H1 (cell line): ENCODE results near the gene THAP7.
A peak's percentile ranks its signal among the peaks of the same experiment; 100 is the strongest.

Experiments used
- CEBPB ChIP-seq: IDR thresholded peaks from 2 replicates; pipeline ENCODE4 v1.6.1; 2012; ENCODE audit warnings: low read depth, low read length
- CTCF ChIP-seq, 3 experiments: IDR thresholded peaks; 1 replicate in 2 of 3; 2 replicates in 1 of 3; pipeline versions ENCODE4 v1.5.1 to v1.6.1; 2011; ENCODE audit warnings: low read length in 3 of 3, mild to moderate bottlenecking in 3 of 3, inconsistent platforms in 2 of 3, low read depth in 1 of 3, moderate library complexity in 1 of 3; ENCODE audit not compliant: insufficient read depth in 1 of 3; ENCODE audit errors: control extremely low read depth in 1 of 3
- EP300 ChIP-seq, 2 experiments: IDR thresholded peaks; 1 replicate in 1 of 2; 2 replicates in 1 of 2; pipeline ENCODE4 v1.6.1; 2011 to 2012; ENCODE audit warnings: low read depth in 2 of 2, low read length in 2 of 2, mild to moderate bottlenecking in 2 of 2, borderline replicate concordance in 1 of 2, inconsistent platforms in 1 of 2, moderate library complexity in 1 of 2
- JUN ChIP-seq: IDR thresholded peaks from 2 replicates; pipeline ENCODE4 v1.6.1; 2011; ENCODE audit warnings: low read depth, mild to moderate bottlenecking, improper control_type of control experiment, low read length
- MAX ChIP-seq: IDR thresholded peaks from 2 replicates; pipeline ENCODE4 v1.6.1; 2012; ENCODE audit warnings: inconsistent platforms
- POLR2A ChIP-seq, 2 experiments: IDR thresholded peaks; 1 replicate in 1 of 2; 2 replicates in 1 of 2; pipeline ENCODE4 v1.6.1; 2011; ENCODE audit warnings: low read depth in 2 of 2, low read length in 2 of 2, mild to moderate bottlenecking in 2 of 2; ENCODE audit errors: control extremely low read depth in 1 of 2
- RAD21 ChIP-seq, 2 experiments: IDR thresholded peaks in 1 of 2; conservative IDR thresholded peaks in 1 of 2; 2 replicates each; pipeline ENCODE4 v1.6.1; 2011; ENCODE audit warnings: low read depth in 2 of 2, low read length in 2 of 2, improper control_type of control experiment in 1 of 2, inconsistent platforms in 1 of 2, mild to moderate bottlenecking in 1 of 2, moderate library complexity in 1 of 2
- YY1 ChIP-seq: IDR thresholded peaks from 2 replicates; pipeline ENCODE4 v1.6.1; 2011; ENCODE audit warnings: low read depth, mild to moderate bottlenecking, low read length
- TF ChIP-seq, protein P1 (sequence below): IDR thresholded peaks from 2 replicates; pipeline ENCODE4 v1.6.1; 2011; ENCODE audit warnings: low read length, improper control_type of control experiment

GRCh38 chr22:21013657-21014201, 11.8 kb upstream of the THAP7 start:
- no peak for TF ChIP-seq CTCF (IDR thresholded peaks at IDR 0.05; ENCODE audit: control extremely low read depth in 1 of 3, insufficient read depth in 1 of 3, low read depth in 1 of 3, low read length in 3 of 3)
- TF ChIP-seq POLR2A (IDR thresholded peaks at IDR 0.05; ENCODE audit: control extremely low read depth in 1 of 2, low read depth in 2 of 2, low read length in 2 of 2) = 0 out of 3 replicates have a peak, but pooled peaks of 1 of the 2 experiments have one; percentile 46
- TF ChIP-seq RAD21 (IDR thresholded peaks at IDR 0.05 in 1 of 2, conservative IDR thresholded peaks at IDR 0.05 in 1 of 2; ENCODE audit: low read depth in 2 of 2, low read length in 2 of 2) = no peak
- TF ChIP-seq, protein P1, sequence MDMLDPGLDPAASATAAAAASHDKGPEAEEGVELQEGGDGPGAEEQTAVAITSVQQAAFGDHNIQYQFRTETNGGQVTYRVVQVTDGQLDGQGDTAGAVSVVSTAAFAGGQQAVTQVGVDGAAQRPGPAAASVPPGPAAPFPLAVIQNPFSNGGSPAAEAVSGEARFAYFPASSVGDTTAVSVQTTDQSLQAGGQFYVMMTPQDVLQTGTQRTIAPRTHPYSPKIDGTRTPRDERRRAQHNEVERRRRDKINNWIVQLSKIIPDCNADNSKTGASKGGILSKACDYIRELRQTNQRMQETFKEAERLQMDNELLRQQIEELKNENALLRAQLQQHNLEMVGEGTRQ = no peak
- TF ChIP-seq EP300 (IDR thresholded peaks at IDR 0.05; ENCODE audit: borderline replicate concordance in 1 of 2, low read depth in 2 of 2, low read length in 2 of 2) = no peak
- TF ChIP-seq CEBPB = no peak
- TF ChIP-seq JUN = no peak
- TF ChIP-seq YY1 = no peak
- TF ChIP-seq MAX = no peak
